HepG2 (cell line): ENCODE results near the gene MORC4. TPM values are rescaled to one million over a fixed set of nuclear protein-coding genes. Genes with fewer than 3 reads are reported as not detected.
A peak's percentile ranks its signal among the peaks of the same experiment; 100 is the strongest.

ENCODE experiments used
- ATAC-seq: fragments of 200-7000 bp; cut with Tn5 transposase; 3 replicates; pipeline ENCODE4 v1.9.1; 2020; ENCODE audit warnings: mild to moderate bottlenecking, moderate library complexity
- BruUV-seq: library from RNA; stranded (reverse); fragments of 400-500 nt; replicated peaks from 2 replicates; lab custom pipeline; 2021; lab: Mats Ljungman, UMichigan
- CTCF ChIA-PET: fragments of 300-600 bp; formaldehyde crosslinking; extraction: SDS; loops from one replicate; lab custom pipeline; 2021; ENCODE audit warnings: low total read pairs, inconsistent platforms, low intra/inter-chr PET ratio; lab: Yijun Ruan, JAX
- POLR2A ChIA-PET: fragments of 350-600 bp; sonication (Branson Sonifier 250); formaldehyde crosslinking; loops from one replicate; lab custom pipeline; 2020; ENCODE audit warnings: antibody characterized with exemption, inconsistent platforms; lab: Yijun Ruan, JAX
- DNase-seq: peaks from one replicate; pipeline ENCODE4 v3.0.0-alpha.2; 2015; ENCODE audit warnings: low spot score
- FAIRE-seq: peaks from 3 replicates; lab custom pipeline; 2011; peaks lifted over from hg19 to GRCh38; lab: Jason Lieb, UNC
- H2AFZ ChIP-seq: one replicate; pipeline ENCODE4 v1.6.1; 2011; ENCODE audit warnings: low read length, inconsistent platforms
- H3K27ac ChIP-seq: fragments of 300-600 bp; 3 replicates; pipeline ENCODE4 v1.8.0; 2011; ENCODE audit warnings: mixed run types, mild to moderate bottlenecking, mixed read lengths, low read length, inconsistent platforms; ENCODE audit not compliant: insufficient read depth; ENCODE audit errors: extremely low read length
- H3K27me3 ChIP-seq, 2 experiments: fragments of 200-600 bp in 1 of 2; 2 replicates in 1 of 2; 3 replicates in 1 of 2; pipeline versions ENCODE4 v1.6.0 to v1.8.0; 2011; ENCODE audit warnings: low read length in 2 of 2, mild to moderate bottlenecking in 2 of 2, moderate library complexity in 2 of 2, inconsistent platforms in 1 of 2; ENCODE audit not compliant: insufficient read depth in 2 of 2, control insufficient read depth in 1 of 2
- H3K36me3 ChIP-seq, 2 experiments: fragments of 200-600 bp in 1 of 2; replicated peaks in 1 of 2; 2 replicates in 1 of 2; 3 replicates in 1 of 2; pipeline versions ENCODE4 v1.5.1 to v1.8.0; 2011; ENCODE audit warnings: low read length in 2 of 2, inconsistent platforms in 1 of 2; ENCODE audit not compliant: insufficient read depth in 2 of 2, control insufficient read depth in 1 of 2
- H3K4me1 ChIP-seq: 2 replicates; pipeline ENCODE4 v1.5.1; 2012; ENCODE audit warnings: low read length, inconsistent platforms; ENCODE audit not compliant: insufficient read depth
- H3K4me2 ChIP-seq: 2 replicates; pipeline ENCODE4 v1.6.0; 2011; ENCODE audit warnings: low read depth, low read length, inconsistent platforms
- H3K4me3 ChIP-seq, 3 experiments: fragments of 200-600 bp in 1 of 3; sonication (generic), shearing (Covaris generic) in 1 of 3; replicated peaks in 1 of 3; 2 replicates each; pipeline ENCODE4 v1.5.1; 2011 to 2016; ENCODE audit warnings: low read length in 3 of 3, inconsistent platforms in 2 of 3, low read depth in 2 of 3, mild to moderate bottlenecking in 2 of 3, control low read depth in 1 of 3, mixed read lengths in 1 of 3; ENCODE audit not compliant: insufficient read depth in 1 of 3
- H3K79me2 ChIP-seq: one replicate; pipeline ENCODE4 v1.6.1; 2011; ENCODE audit warnings: low read length, inconsistent platforms; ENCODE audit not compliant: insufficient read depth
- H3K9ac ChIP-seq: 2 replicates; pipeline ENCODE4 v1.6.0; 2011; ENCODE audit warnings: mild to moderate bottlenecking, low read depth, low read length, inconsistent platforms; ENCODE audit not compliant: insufficient read depth
- H3K9me3 ChIP-seq: 2 replicates; pipeline ENCODE4 v1.5.1; 2012; ENCODE audit warnings: mild to moderate bottlenecking, low read length
- H4K20me1 ChIP-seq: 2 replicates; pipeline ENCODE4 v1.6.0; 2011; ENCODE audit warnings: inconsistent platforms, mild to moderate bottlenecking, low read length, moderate library complexity; ENCODE audit not compliant: insufficient read depth
- ARHGAP35 ChIP-seq: sonication (generic); formaldehyde crosslinking; IDR thresholded peaks from 2 replicates; pipeline ENCODE4 v1.9.0; 2022; ENCODE audit warnings: mild to moderate bottlenecking, inconsistent platforms, moderate library complexity, missing genetic modification reagents, borderline replicate concordance
- ATF1 ChIP-seq: IDR thresholded peaks from 2 replicates; pipeline ENCODE4 v1.6.1; 2016; ENCODE audit warnings: mild to moderate bottlenecking, control low read depth
- GMEB1 ChIP-seq: sonication (generic); formaldehyde crosslinking; IDR thresholded peaks from 2 replicates; pipeline ENCODE4 v1.5.1; 2020; ENCODE audit warnings: missing genetic modification reagents, mild to moderate bottlenecking, borderline replicate concordance
- NCOA2 ChIP-seq: sonication (generic); formaldehyde crosslinking; IDR thresholded peaks from 2 replicates; pipeline ENCODE4 v1.8.0; 2022; ENCODE audit warnings: inconsistent platforms
- PAWR ChIP-seq: sonication (generic); formaldehyde crosslinking; IDR thresholded peaks from 2 replicates; pipeline ENCODE4 v1.4.0; 2020; ENCODE audit warnings: missing genetic modification reagents, mild to moderate bottlenecking, borderline replicate concordance
- RFX3 ChIP-seq: IDR thresholded peaks from 2 replicates; pipeline ENCODE4 v1.6.1; 2016; ENCODE audit warnings: missing biosample characterization, missing genetic modification reagents
- TBL1XR1 ChIP-seq: fragments of 150-350 bp; IDR thresholded peaks from 2 replicates; pipeline ENCODE4 v1.6.1; 2014; ENCODE audit warnings: borderline replicate concordance, low read length; ENCODE audit not compliant: partially characterized antibody
- TFDP2 ChIP-seq: sonication (generic); formaldehyde crosslinking; IDR thresholded peaks from 2 replicates; pipeline ENCODE4 v1.4.0; 2020; ENCODE audit warnings: missing genetic modification reagents
- ZHX1 ChIP-seq: sonication (generic); formaldehyde crosslinking; IDR thresholded peaks from 2 replicates; pipeline ENCODE4 v1.8.1; 2022; ENCODE audit warnings: low read depth, mild to moderate bottlenecking, missing genetic modification reagents
- ZMYM3 ChIP-seq: sonication (generic); formaldehyde crosslinking; IDR thresholded peaks from 2 replicates; pipeline ENCODE4 v1.5.1; 2020; ENCODE audit warnings: mild to moderate bottlenecking, missing genetic modification reagents
- ZNF281 ChIP-seq: sonication (generic); formaldehyde crosslinking; IDR thresholded peaks from 2 replicates; pipeline ENCODE4 v1.4.0; 2020; ENCODE audit warnings: missing genetic modification reagents, borderline replicate concordance
- ZNF589 ChIP-seq: sonication (generic); formaldehyde crosslinking; conservative IDR thresholded peaks from 2 replicates; pipeline ENCODE4 v1.8.0; 2022; ENCODE audit warnings: mild to moderate bottlenecking, moderate library complexity, missing genetic modification reagents
- ZNF740 ChIP-seq: sonication (generic); formaldehyde crosslinking; IDR thresholded peaks from 2 replicates; pipeline ENCODE4 v1.4.0; 2020; ENCODE audit warnings: missing genetic modification reagents
- WGBS: methylation state at CpG from one replicate; pipeline ENCODE4 v1.1.6; 2017; ENCODE audit warnings: low lambda C conversion rate; 5-methylcytosine and 5-hydroxymethylcytosine counted together
- in situ Hi-C: cut with HindIII; loops from 2 replicates; pipeline ENCODE4 v1.10.0; 2017; ENCODE audit warnings: low pct_unique_long_range_greater_than_20kb; ENCODE audit not compliant: extremely low pct_ligation_motif_present
- intact Hi-C: fragments of 100-400 bp; cut with micrococcal nuclease; formaldehyde crosslinking; loops from one replicate; pipeline ENCODE4 v1.10.0; 2022; ENCODE audit not compliant: unreplicated experiment
- polyA plus RNA-seq, 8 experiments: library from polyadenylated mRNA; depleted of rRNA in 3 of 8; stranded (reverse) in 7 of 8; unstranded in 1 of 8; fragments of >200 nt; fragmentation: Illumina TruSeq in 4 of 8; extraction: Trizol in 4 of 8; gene quantifications; 2 replicates each; pipeline versions ENCODE4 v1.2.1 to v1.2.3, GENCODE V29; 2011 to 2016; ENCODE audit warnings: low read depth in 4 of 8, missing spikeins in 1 of 8, mixed read lengths in 1 of 8; ENCODE audit not compliant: insufficient read depth in 1 of 8
- total RNA-seq, 5 experiments: library from RNA; depleted of rRNA; stranded (reverse); fragments of >200 nt; fragmentation: Illumina TruSeq; extraction: Trizol; gene quantifications; 2 replicates each; pipeline ENCODE4 v1.2.3, GENCODE V29; 2016; ENCODE audit warnings: low read depth in 1 of 5

Gene MORC4
- total and polyA plus RNA-seq, 2 of the 13 experiments (the other 11 are each of a cell fraction or from before 2014, with no cell fraction given) = 7.3 to 17.6 TPM

GRCh38 chrX:106903291-106903824 is 96.7 kb downstream of the MORC4 start, which contains the start of gene RIPPLY1 (continued):
- TF ChIP-seq ZHX1 (CRISPR knock-in tag) (no peak), ZNF740 (no peak), TFDP2 (CRISPR knock-in tag) (no peak)

GRCh38 chrX:106902684-106903083 is 97.3 kb downstream of the MORC4 start:
- ATAC-seq = peak; percentile 57
- in situ Hi-C loops (loop anchor here (5.0 kb wide), 1 partner anchor 60 kb away; no protein-coding TSS in a partner anchor), intact Hi-C loops (no loop called here)
- Histone ChIP-seq H3K36me3 (no peaks in the 10 kb centered on the region), H4K20me1 (no peaks in the 10 kb centered on the region), H2AFZ (no peak overlapping the region), H3K4me1 (peaks cover 84% of the 10 kb centered on the region), H3K27me3 (no peaks in the 10 kb centered on the region), H3K9ac (peak overlapping the region; percentile 43; the same call in 1 of the 2 replicates), H3K4me3 (peak overlapping the region in 1 of 3 experiments; percentile 18; a peak in 1 of 6 replicates), H3K4me2 (peak overlapping the region; percentile 54), H3K9me3 (no peaks in the 10 kb centered on the region), H3K79me2 (no peaks in the 10 kb centered on the region), H3K27ac (peak overlapping the region; percentile 87)
- ChIA-PET POLR2A (interaction anchor here (1.1 to 5.1 kb wide), 8 partner anchors 8 to 60 kb away, joined by 3 to 76 read pairs (median 6); no protein-coding TSS in a partner anchor), CTCF (no interaction called here)
- no TSS peak for BruUV-seq
- peak; percentile 72 for FAIRE-seq
- 0% methylated on average over 2 of the region's 2 CpGs for WGBS
- DNase-seq = peak; percentile 73
- peak; percentile 21; the same call in 1 of the 2 replicates for TF ChIP-seq NCOA2 (CRISPR knock-in tag)
- no peak for TF ChIP-seq ZMYM3 (CRISPR knock-in tag)
- TF ChIP-seq RFX3 (CRISPR knock-in tag) = no peak
- peak; percentile 93 for TF ChIP-seq ZNF281 (CRISPR knock-in tag)
- TF ChIP-seq ARHGAP35 (CRISPR knock-in tag) = no peak
- no peak for TF ChIP-seq PAWR (CRISPR knock-in tag)
- no peak for TF ChIP-seq TBL1XR1
- no peak for TF ChIP-seq GMEB1 (CRISPR knock-in tag)
- TF ChIP-seq ATF1 (CRISPR knock-in tag) = no peak
- TF ChIP-seq ZNF589 (CRISPR knock-in tag) = no peak
